Thymus (tissue), 11 donors: ENCODE results near the gene TCIRG1. TPM values are rescaled to one million over a fixed set of nuclear protein-coding genes. Genes with fewer than 3 reads are reported as not detected.
A peak's percentile ranks its signal among the peaks of the same experiment; 100 is the strongest.

Experiments
- DNase-seq, 9 donors: peaks; one replicate each; pipeline ENCODE4 v3.0.0-alpha.2; 2013; ENCODE audit warnings: low spot score in 9 of 9, low read depth in 6 of 9, missing footprints in 1 of 9
- H3K27ac ChIP-seq, 2 donors: one replicate each; pipeline ENCODE4 v1.5.1; 2013; ENCODE audit warnings: control low read depth in 1 of 2, low read depth in 1 of 2, low read length in 1 of 2, mild to moderate bottlenecking in 1 of 2, moderate library complexity in 1 of 2
- H3K27me3 ChIP-seq, 2 donors: one replicate each; pipeline ENCODE4 v1.5.1; 2013; ENCODE audit warnings: low read length in 1 of 2; ENCODE audit not compliant: control insufficient read depth in 2 of 2, insufficient read depth in 1 of 2
- H3K36me3 ChIP-seq, 2 donors: one replicate each; pipeline ENCODE4 v1.5.1; 2013; ENCODE audit warnings: low read length in 1 of 2, mild to moderate bottlenecking in 1 of 2, moderate library complexity in 1 of 2; ENCODE audit not compliant: control insufficient read depth in 2 of 2, insufficient read depth in 2 of 2
- H3K4me1 ChIP-seq, 2 donors: one replicate each; pipeline ENCODE4 v1.5.1; 2013; ENCODE audit warnings: low read length in 2 of 2; ENCODE audit not compliant: control insufficient read depth in 2 of 2, insufficient read depth in 2 of 2
- H3K4me3 ChIP-seq, 2 donors: one replicate each; pipeline ENCODE4 v1.5.1; 2013; ENCODE audit warnings: low read length in 2 of 2, control low read depth in 1 of 2, mild to moderate bottlenecking in 1 of 2
- H3K9me3 ChIP-seq, 2 donors: one replicate each; pipeline ENCODE4 v1.5.1; 2013; ENCODE audit warnings: low read length in 1 of 2, mild to moderate bottlenecking in 1 of 2; ENCODE audit not compliant: control insufficient read depth in 2 of 2, insufficient read depth in 1 of 2
- WGBS: extraction: QIAGEN DNeasy Blood & Tissue Kit; methylation state at CpG from one replicate; pipeline ENCODE4 v1.1.7; 2013; 5-methylcytosine and 5-hydroxymethylcytosine counted together
- polyA plus RNA-seq: library from polyadenylated mRNA; stranded (reverse); fragments of 200-250 nt; gene quantifications from one replicate; pipeline ENCODE4 v1.2.3, GENCODE V29; 2013
- total RNA-seq: library from RNA; stranded (reverse); fragments of 120-200 nt; gene quantifications from one replicate; pipeline ENCODE4 v1.2.4, GENCODE V29; 2013
- donor health status: healthy.

The TCIRG1 gene
- total and polyA plus RNA-seq, 2 donors = 44.8 to 236 TPM

- peaks cover 0 to 23% of the 10 kb centered on the region in 2 donors for H3K27me3 ChIP-seq
- no peak overlapping the region for H3K4me3 ChIP-seq
- 91% methylated on average over 41 of the region's 41 CpGs for WGBS
- H3K9me3 ChIP-seq = no peaks in the 10 kb centered on the region
- H3K36me3 ChIP-seq = no peaks in the 10 kb centered on the region
- no peak overlapping the region for H3K27ac ChIP-seq
- H3K4me1 ChIP-seq = peaks cover 9 to 22% of the 10 kb centered on the region in 2 donors
- DNase-seq = no peak
Measured at GRCh38 chr11:67996622-67997474, 42.0 kb upstream of the TCIRG1 start.

- Histone ChIP-seq H3K4me1 (peaks cover 9 to 22% of the 10 kb centered on the region in 2 donors), H3K36me3 (no peaks in the 10 kb centered on the region), H3K4me3 (no peak overlapping the region), H3K27ac (no peak overlapping the region), H3K9me3 (peaks cover 0 to 2% of the 10 kb centered on the region in 2 donors), H3K27me3 (peaks cover 3 to 25% of the 10 kb centered on the region in 2 donors)
- DNase-seq = no peak
- 86% methylated on average over 29 of the region's 29 CpGs for WGBS
Measured at GRCh38 chr11:67997475-67997921, 41.3 kb upstream of the TCIRG1 start.

- no peaks in the 10 kb centered on the region for H3K36me3 ChIP-seq
- peak in 2 of 9 donors; percentile 32 to 41 for DNase-seq
- H3K9me3 ChIP-seq = peaks cover 0 to 4% of the 10 kb centered on the region in 2 donors
- peaks cover 9 to 27% of the 10 kb centered on the region in 2 donors for H3K27me3 ChIP-seq
- H3K4me3 ChIP-seq = no peak overlapping the region
- H3K27ac ChIP-seq = no peak overlapping the region
- peaks cover 10 to 25% of the 10 kb centered on the region in 2 donors for H3K4me1 ChIP-seq
- WGBS = 42% methylated on average over 9 of the region's 9 CpGs
Measured at GRCh38 chr11:67998150-67999045, 40.4 kb upstream of the TCIRG1 start.

GRCh38 chr11:67999201-67999629, 39.6 kb upstream of the TCIRG1 start:
- DNase-seq = no peak
- Histone ChIP-seq H3K27me3 (peaks cover 17 to 35% of the 10 kb centered on the region in 2 donors), H3K9me3 (peaks cover 0 to 4% of the 10 kb centered on the region in 2 donors), H3K27ac (no peak overlapping the region), H3K4me1 (peaks cover 15 to 24% of the 10 kb centered on the region in 2 donors), H3K36me3 (no peaks in the 10 kb centered on the region), H3K4me3 (no peak overlapping the region)
- WGBS = 98% methylated on average over 13 of the region's 13 CpGs

GRCh38 chr11:67999704-68000103, 39.1 kb upstream of the TCIRG1 start:
- DNase-seq = no peak
- H3K36me3 ChIP-seq = no peaks in the 10 kb centered on the region
- no peak overlapping the region for H3K27ac ChIP-seq

GRCh38 chr11:68002575-68002937, 36.3 kb upstream of the TCIRG1 start:
- H3K4me3 ChIP-seq = no peak overlapping the region
- no peak for DNase-seq
- H3K9me3 ChIP-seq = peaks cover 0 to 4% of the 10 kb centered on the region in 2 donors
- WGBS = 36% methylated on average over 9 of the region's 9 CpGs
- no peak overlapping the region for H3K27ac ChIP-seq
- peaks cover 16 to 18% of the 10 kb centered on the region in 2 donors for H3K4me1 ChIP-seq
- peaks cover 23 to 58% of the 10 kb centered on the region in 2 donors for H3K27me3 ChIP-seq
- H3K36me3 ChIP-seq = no peaks in the 10 kb centered on the region

More at GRCh38 chr11:67999704-68000103, 39.1 kb upstream of the TCIRG1 start:
- Histone ChIP-seq H3K27me3 (peaks cover 22 to 40% of the 10 kb centered on the region in 2 donors), H3K9me3 (peaks cover 0 to 4% of the 10 kb centered on the region in 2 donors), H3K4me1 (peaks cover 17 to 23% of the 10 kb centered on the region in 2 donors), H3K4me3 (no peak overlapping the region)
- 98% methylated on average over 5 of the region's 5 CpGs for WGBS

GRCh38 chr11:68002938-68003845, 35.6 kb upstream of the TCIRG1 start:
- Histone ChIP-seq H3K27me3 (peaks cover 23 to 58% of the 10 kb centered on the region in 2 donors), H3K36me3 (no peaks in the 10 kb centered on the region), H3K4me1 (peaks cover 11 to 12% of the 10 kb centered on the region in 2 donors), H3K9me3 (peaks cover 0 to 4% of the 10 kb centered on the region in 2 donors), H3K27ac (peak overlapping the region in 1 of 2 donors; percentile 48), H3K4me3 (peak overlapping the region; percentile 22 to 60)
- no peak for DNase-seq
- WGBS = 13% methylated on average over 86 of the region's 86 CpGs

GRCh38 chr11:68003846-68004550, 34.8 kb upstream of the TCIRG1 start, which contains the start of gene UNC93B1:
UNC93B1 (minus strand) TSS chr11:68004097; CDS start chr11:68004043, 54 bp downstream.
- 5% methylated on average over 64 of the region's 64 CpGs for whole genome bisulfite sequencing
- Histone ChIP-seq H3K4me3 (peak within 1 kb of the TSS; percentile 22 to 60), H3K27me3 (peaks cover 23 to 58% of the 10 kb centered on the region in 2 donors), H3K27ac (peak within 1 kb of the TSS in 1 of 2 donors; percentile 48), H3K36me3 (no peaks in the 10 kb centered on the region), H3K4me1 (peaks cover 10 to 13% of the 10 kb centered on the region in 2 donors), H3K9me3 (peaks cover 0 to 4% of the 10 kb centered on the region in 2 donors)
- peak in 3 of 9 donors; percentile 41 to 50 (median 45) for DNase-seq
